OCI-M1 (cell line): ENCODE measurements around the gene SPC24.
"Not testable (repeated sequence)": the region's sequence is repeated elsewhere in the genome, so short reads cannot be mapped to it uniquely, and the experiment has no call there.

Source experiments
- DNase-seq: peaks from one replicate; lab custom pipeline; 2025; lab: John Stamatoyannopoulos, UW

The SPC24 gene

DNA sequence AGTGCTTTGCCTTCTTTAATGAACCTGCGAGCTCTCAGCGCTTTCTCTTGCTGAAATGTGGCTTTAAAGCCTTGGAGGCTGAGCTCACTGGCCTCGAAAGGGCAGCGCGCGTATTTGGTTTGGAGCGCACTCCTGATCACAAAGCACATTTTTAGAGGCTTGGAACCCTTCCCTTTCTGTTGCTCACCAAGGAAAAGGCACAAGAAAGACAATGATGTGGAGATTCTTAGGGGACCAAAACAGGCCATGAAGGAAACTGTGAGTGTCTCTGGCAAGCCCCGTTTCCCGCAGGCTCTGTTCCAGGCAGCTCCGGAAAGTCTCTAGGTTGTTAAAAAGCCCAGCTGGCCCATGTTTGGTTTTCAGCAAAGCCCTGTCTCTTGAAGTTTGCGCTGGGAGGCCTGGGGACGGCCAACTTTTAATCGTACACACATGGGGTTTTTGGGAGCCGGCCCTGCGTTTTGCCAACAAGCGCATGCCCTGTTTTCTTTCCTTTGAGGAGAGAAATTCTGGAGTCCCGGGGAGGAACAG lies 9.4 kb upstream of the SPC24 start:
- DNase-seq = no peak

GRCh38 chr19:11164296-11164695 lies 8.7 kb upstream of the SPC24 start:
- DNase-seq = no peak

DNA sequence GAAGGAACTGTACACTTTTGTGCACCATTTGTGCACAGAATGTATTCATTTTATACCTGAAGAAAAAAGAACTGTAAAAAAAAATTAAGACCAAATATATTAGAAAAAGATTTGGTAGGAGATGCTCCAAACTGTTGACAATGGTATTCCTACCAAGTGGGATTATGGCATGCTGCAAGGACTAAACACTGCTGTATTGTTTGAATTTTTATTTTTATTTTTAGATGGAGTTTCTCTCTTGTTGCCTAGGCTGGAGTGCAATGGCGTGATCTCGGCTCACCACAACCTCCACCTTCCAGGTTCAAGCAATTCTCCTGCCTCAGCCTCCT lies 4.8 kb upstream of the SPC24 start:
- DNase-seq = not testable (repeated sequence)

GRCh38 chr19:11159598-11160439 lies 4.2 kb upstream of the SPC24 start:
- DNase-seq = peak; percentile 76

DNA sequence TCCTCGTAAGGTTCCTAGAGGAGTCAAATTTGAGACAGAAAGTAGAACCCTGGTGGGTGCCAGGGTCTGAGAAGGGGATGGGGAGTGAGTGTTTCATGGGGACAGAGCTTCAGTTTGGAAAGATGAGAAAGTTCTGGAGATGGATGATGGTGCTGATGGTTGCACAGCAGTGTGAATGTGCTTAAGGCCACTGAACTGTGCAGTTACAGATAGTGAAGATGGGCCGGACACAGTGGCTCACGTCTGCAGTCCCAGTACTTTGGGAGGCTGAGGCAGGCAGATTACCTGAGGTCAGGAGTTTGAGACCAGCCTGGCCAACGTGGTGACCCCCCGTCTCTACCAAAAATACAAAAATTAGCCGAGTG lies 917 bp downstream of the SPC24 start:
- DNase-seq = peak; percentile 56

GRCh38 chr19:11152318-11153062 lies 3.1 kb downstream of the SPC24 start:
- no peak for DNase-seq

GRCh38 chr19:11151181-11151580 lies 4.4 kb downstream of the SPC24 start:
- DNase-seq = no peak

GRCh38 chr19:11148001-11148400 lies 7.6 kb downstream of the SPC24 start:
- DNase-seq = no peak

GRCh38 chr19:11145536-11145924 lies 10.1 kb downstream of the SPC24 start:
- no peak for DNase-seq

GRCh38 chr19:11142528-11143171 lies 12.9 kb downstream of the SPC24 start:
- DNase-seq = peak; percentile 69

DNA sequence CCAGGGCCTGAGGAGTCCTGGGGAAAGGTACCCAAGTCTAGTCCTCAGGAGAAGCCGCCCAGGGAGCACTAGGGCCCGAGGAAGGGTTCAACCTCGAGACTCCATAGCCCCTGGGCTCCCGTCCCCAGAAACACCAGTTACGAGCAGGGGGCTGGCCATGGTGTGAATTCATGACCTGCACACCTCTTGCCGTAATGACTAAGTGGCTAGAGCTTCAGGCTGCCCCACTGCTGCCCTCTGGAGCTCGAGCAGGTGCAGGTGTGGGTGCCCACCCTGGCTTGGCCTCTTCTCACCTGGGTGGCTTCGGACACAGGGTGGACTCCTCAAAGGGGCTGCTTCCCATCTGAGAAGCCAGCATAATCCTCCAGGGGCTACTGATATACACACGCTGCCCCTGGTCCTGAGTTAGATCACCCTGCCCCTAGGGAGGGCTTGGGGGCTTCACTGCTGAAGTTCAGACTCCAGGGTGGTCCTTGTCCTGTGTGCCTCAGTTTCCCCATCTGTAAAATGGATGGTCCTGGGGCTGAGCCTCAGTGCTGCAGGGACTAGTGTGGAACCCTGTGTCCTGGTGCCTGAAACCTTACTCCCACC lies 13.6 kb downstream of the SPC24 start:
- DNase-seq = no peak

GRCh38 chr19:11140896-11141295 lies 14.7 kb downstream of the SPC24 start:
- DNase-seq = no peak

- DNase-seq = not testable (repeated sequence)
Measured at GRCh38 chr19:11140023-11140538, 15.5 kb downstream of the SPC24 start.

DNA sequence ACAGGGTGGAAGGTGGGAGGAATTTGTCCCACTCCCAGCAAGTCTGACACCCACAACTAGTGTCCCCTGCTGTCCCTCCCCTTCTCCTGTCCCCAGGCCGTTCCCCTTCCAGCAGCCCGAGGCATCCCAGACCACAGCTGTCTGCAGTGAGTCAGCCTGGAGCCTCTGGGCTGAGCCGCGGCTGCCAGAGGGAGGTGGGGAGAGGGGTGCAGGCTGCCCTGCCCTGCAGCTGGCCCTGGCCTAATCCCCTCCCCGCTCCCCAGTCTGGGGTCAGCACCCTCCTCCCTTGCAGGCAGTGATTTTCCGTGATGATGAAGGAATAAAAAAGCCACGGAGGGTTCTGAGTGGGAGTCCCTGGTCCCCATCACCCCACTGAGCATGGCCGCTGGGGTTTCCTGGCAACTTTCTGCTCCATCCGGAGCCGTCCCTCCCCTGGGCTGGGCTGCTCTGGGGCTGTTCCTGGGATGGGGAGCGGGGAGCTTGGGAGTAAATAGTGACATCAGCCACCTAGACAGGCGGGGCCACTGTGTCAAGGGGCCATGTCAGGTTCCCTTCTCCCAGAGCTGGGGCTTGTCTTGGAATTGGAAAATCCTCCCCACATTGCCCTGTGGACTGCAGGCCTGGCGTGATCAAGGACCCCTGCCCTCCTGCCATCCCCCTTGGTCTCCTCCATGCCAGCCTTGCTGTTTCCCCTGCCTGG lies 16.8 kb downstream of the SPC24 start:
- peak; percentile 80 for DNase-seq

GRCh38 chr19:11137542-11138384 lies 17.8 kb downstream of the SPC24 start:
- peak; percentile 96 for DNase-seq

- DNase-seq = no peak
Measured at GRCh38 chr19:11136400-11137101, 19.0 kb downstream of the SPC24 start.

GRCh38 chr19:11131471-11131870 lies 24.1 kb downstream of the SPC24 start:
- DNase-seq = no peak

DNA sequence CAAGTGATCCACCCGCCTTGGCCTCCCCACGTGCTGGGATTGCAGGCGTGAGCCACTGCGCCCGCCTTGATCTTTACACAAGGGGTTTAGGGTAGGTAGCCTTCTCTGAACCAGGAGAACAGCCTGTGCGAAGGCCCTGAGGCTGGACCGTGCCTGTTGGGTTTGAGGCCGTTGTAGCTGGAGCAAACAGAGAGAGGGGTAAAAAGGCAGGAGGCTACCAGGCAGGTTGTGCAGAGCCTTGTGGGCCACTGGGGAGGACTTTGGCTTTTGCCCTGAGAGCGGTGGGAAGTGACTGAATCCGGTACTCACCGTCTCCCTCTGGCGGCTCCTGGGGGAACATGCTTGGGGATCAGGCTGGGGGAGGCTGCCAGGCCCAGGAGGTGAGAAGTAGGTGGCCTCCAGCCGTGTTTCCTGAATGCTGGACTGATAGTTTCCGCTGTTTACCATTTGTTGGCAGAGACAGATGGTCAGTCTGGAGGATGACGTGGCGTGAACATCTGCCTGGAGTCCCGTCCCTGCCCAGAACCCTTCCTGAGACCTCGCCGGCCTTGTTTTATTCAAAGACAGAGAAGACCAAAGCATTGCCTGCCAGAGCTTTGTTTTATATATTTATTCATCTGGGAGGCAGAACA lies 24.6 kb downstream of the SPC24 start:
- DNase-seq = peak; percentile 95

DNA sequence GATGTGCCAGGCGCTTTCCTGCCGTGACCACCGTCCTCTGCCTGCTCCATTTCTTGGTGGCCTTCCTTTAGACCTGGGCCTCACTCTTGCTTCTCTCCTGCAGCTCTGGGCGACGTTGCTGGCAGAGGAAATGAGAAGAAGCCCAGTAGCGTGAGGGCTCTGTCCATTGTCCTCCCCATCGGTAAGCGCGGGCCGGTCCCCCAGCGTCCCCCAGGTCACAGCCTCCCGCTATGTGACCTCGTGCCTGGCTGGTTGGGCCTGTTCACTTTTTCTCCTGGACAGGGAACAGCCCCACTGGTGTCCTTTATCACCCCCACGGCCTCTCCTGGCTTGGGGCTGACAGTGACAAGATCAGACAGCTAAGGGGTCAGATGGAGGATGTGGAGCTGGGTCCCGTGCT lies 27.7 kb downstream of the SPC24 start:
- no peak for DNase-seq
